ENCODE results near the gene MGAT3. TPM values are rescaled to one million over a fixed set of nuclear protein-coding genes. Genes with fewer than 3 reads are reported as not detected.

MGAT3 gene
- total and polyA plus RNA-seq, 9 of the 15 experiments (the other 6 are each of a cell fraction or from before 2014, with no cell fraction given) = 0.10 to 11.5 (median 4.6) TPM

- TF ChIP-seq CREM (IDR thresholded peaks at IDR 0.05; ENCODE audit: low read depth) = peak; percentile 44; the same call in 1 of the 2 replicates
- TF ChIP-seq ARID3A (IDR thresholded peaks at IDR 0.05; ENCODE audit: borderline replicate concordance, low read depth, low read length) = no peak
- no peak for TF ChIP-seq ZNF41 (CRISPR knock-in tag; conservative IDR thresholded peaks at IDR 0.05)
- TF ChIP-seq ZNF143 (CRISPR knock-in tag; IDR thresholded peaks at IDR 0.05) = no peak
- no peak for TF ChIP-seq PHF20 (IDR thresholded peaks at IDR 0.05; ENCODE audit: partially characterized antibody)
- no peak for TF ChIP-seq MTF1 (CRISPR knock-in tag; IDR thresholded peaks at IDR 0.05; ENCODE audit: borderline replicate concordance)
- no peak for TF ChIP-seq ZNF511 (CRISPR knock-in tag; IDR thresholded peaks at IDR 0.05)
- TF ChIP-seq ARID4B (CRISPR knock-in tag; IDR thresholded peaks at IDR 0.05) = 0 out of 2 replicates have a peak, but pooled peaks have one; percentile 39
- no peak for TF ChIP-seq ZNF696 (CRISPR knock-in tag; conservative IDR thresholded peaks at IDR 0.05)
- no peak for TF ChIP-seq OTX1 (CRISPR knock-in tag; IDR thresholded peaks at IDR 0.05)
- no peak for TF ChIP-seq AFF1 (IDR thresholded peaks at IDR 0.05; ENCODE audit: low read depth in 1 of 2, partially characterized antibody in 2 of 2)
- no peak for TF ChIP-seq PHF21A (IDR thresholded peaks at IDR 0.05; ENCODE audit: borderline replicate concordance, low read depth)
- 0 out of 2 replicates have a peak, but pooled peaks have one; percentile 67 for TF ChIP-seq ZNF764 (CRISPR knock-in tag; IDR thresholded peaks at IDR 0.05; ENCODE audit: low read depth)
- no peak for TF ChIP-seq FOXA1 (IDR thresholded peaks at IDR 0.05; ENCODE audit: borderline replicate concordance)
- TF ChIP-seq CTBP1 (IDR thresholded peaks at IDR 0.05; ENCODE audit: borderline replicate concordance) = no peak
- TF ChIP-seq CXXC5 (CRISPR knock-in tag; IDR thresholded peaks at IDR 0.05) = no peak
These were observed 32.6 kb downstream of the MGAT3 start (continued) for GRCh38 chr22:39489094-39490068.
